H1 (cell line): ENCODE data around the gene POLR3K. TPM values are rescaled to one million over a fixed set of nuclear protein-coding genes. Genes with fewer than 3 reads are reported as not detected.

Experiments
- ASH2L ChIP-seq: fragments of 200-600, 300-600 bp; sonication (generic); IDR thresholded peaks from one replicate; pipeline ENCODE4 v1.7.1; 2017; ENCODE audit warnings: low read length
- ATF3 ChIP-seq: IDR thresholded peaks from 2 replicates; pipeline ENCODE4 v1.6.1; 2011; ENCODE audit warnings: low read depth, mild to moderate bottlenecking, low read length; ENCODE audit not compliant: insufficient read depth
- BCL11A ChIP-seq, 2 experiments: IDR thresholded peaks; one replicate each; pipeline ENCODE4 v1.6.1; 2011; ENCODE audit warnings: low read depth in 2 of 2, low read length in 2 of 2, mild to moderate bottlenecking in 2 of 2
- CHD2 ChIP-seq: IDR thresholded peaks from 2 replicates; pipeline ENCODE4 v1.6.1; 2012; ENCODE audit warnings: low read length, improper control_type of control experiment
- EZH2 ChIP-seq: fragments of 200-600 bp; sonication (generic); IDR thresholded peaks from 2 replicates; pipeline ENCODE4 v1.7.1; 2012; ENCODE audit warnings: low read depth, mild to moderate bottlenecking, moderate library complexity, low read length, inconsistent platforms; ENCODE audit not compliant: severe bottlenecking
- FOSL1 ChIP-seq: IDR thresholded peaks from 2 replicates; pipeline ENCODE4 v1.6.1; 2011; ENCODE audit warnings: mild to moderate bottlenecking, low read depth, low read length, moderate library complexity; ENCODE audit not compliant: insufficient read depth
- KDM1A ChIP-seq: fragments of 200-600, 300-600 bp; sonication (generic); IDR thresholded peaks from 2 replicates; pipeline ENCODE4 v1.7.1; 2016; ENCODE audit warnings: mild to moderate bottlenecking, low read length, borderline replicate concordance
- KDM4A ChIP-seq: IDR thresholded peaks from one replicate; pipeline ENCODE4 v1.7.1; 2012; ENCODE audit warnings: low read depth, mild to moderate bottlenecking, moderate library complexity, low read length, inconsistent platforms; ENCODE audit not compliant: severe bottlenecking
- POLR2A ChIP-seq, 2 experiments: IDR thresholded peaks; 1 replicate in 1 of 2; 2 replicates in 1 of 2; pipeline ENCODE4 v1.6.1; 2011; ENCODE audit warnings: low read depth in 2 of 2, low read length in 2 of 2, mild to moderate bottlenecking in 2 of 2; ENCODE audit errors: control extremely low read depth in 1 of 2
- SIN3A ChIP-seq, 2 experiments: IDR thresholded peaks in 1 of 2; conservative IDR thresholded peaks in 1 of 2; 2 replicates each; pipeline ENCODE4 v1.6.1; 2011 to 2012; ENCODE audit warnings: low read length in 2 of 2, improper control_type of control experiment in 1 of 2, low read depth in 1 of 2, mild to moderate bottlenecking in 1 of 2
- SIX5 ChIP-seq: IDR thresholded peaks from 2 replicates; pipeline ENCODE4 v1.6.1; 2011; ENCODE audit warnings: mild to moderate bottlenecking, low read depth, low read length
- SUZ12 ChIP-seq: fragments of 200-600 bp; sonication (generic); IDR thresholded peaks from 2 replicates; pipeline ENCODE4 v1.6.1; 2012; ENCODE audit warnings: mild to moderate bottlenecking, inconsistent platforms, low read length, moderate library complexity, mixed read lengths
- TAF1 ChIP-seq: IDR thresholded peaks from 2 replicates; pipeline ENCODE4 v1.6.1; 2011; ENCODE audit warnings: mild to moderate bottlenecking, low read depth, low read length
- polyA plus RNA-seq, 7 experiments: library from polyadenylated mRNA; depleted of rRNA in 3 of 7; stranded (reverse) in 5 of 7; unstranded in 2 of 7; fragments of >200 nt in 5 of 7; fragments of 200-250 nt in 2 of 7; gene quantifications; 1 replicate in 5 of 7; 2 replicates in 1 of 7; 4 replicates in 1 of 7; pipeline versions ENCODE4 v1.2.1 to v1.2.3, GENCODE V29; 2011 to 2013; ENCODE audit warnings: missing spikeins in 2 of 7, mixed read lengths in 2 of 7
- total RNA-seq: library from RNA; stranded (reverse); fragmentation: NEBNext Ultra II Directional; extraction: Animal tissue kit (Norgen Biotek cat#: 25700); gene quantifications from 2 replicates; pipeline ENCODE4 v1.2.1, GENCODE V29; 2021

POLR3K gene
- total and polyA plus RNA-seq, 2 of the 8 experiments (the other 6 are each of a cell fraction or from before 2014, with no cell fraction given): 45.4 to 80.5 TPM

- no peak for TF ChIP-seq KDM1A
- TF ChIP-seq POLR2A (IDR thresholded peaks at IDR 0.05; ENCODE audit: control extremely low read depth in 1 of 2, low read depth in 2 of 2, low read length in 2 of 2): peak in 1 of 2 experiments; percentile 65; a peak in 1 of 3 replicates
- no peak for TF ChIP-seq BCL11A (IDR thresholded peaks at IDR 0.05; ENCODE audit: low read depth in 2 of 2, low read length in 2 of 2)
- no peak for TF ChIP-seq FOSL1
- TF ChIP-seq KDM4A: peak; percentile 19
- no peak for TF ChIP-seq EZH2
- TF ChIP-seq SIX5: no peak
- TF ChIP-seq SIN3A (conservative IDR thresholded peaks at IDR 0.05 in 1 of 2, IDR thresholded peaks at IDR 0.05 in 1 of 2; ENCODE audit: low read depth in 1 of 2, low read length in 2 of 2): peak; percentile 45 to 77; a peak in 3 of 4 replicates
- TF ChIP-seq CHD2: 0 out of 2 replicates have a peak, but pooled peaks have one; percentile 14
- TF ChIP-seq ASH2L: peak; percentile 39
- TF ChIP-seq TAF1: peak; percentile 69; the same call in 1 of the 2 replicates
- no peak for TF ChIP-seq SUZ12
- TF ChIP-seq ATF3: no peak
- TF ChIP-seq, all 59 proteins: peak for 10
These were observed 18.4 kb upstream of the POLR3K start (continued) for GRCh38 chr16:71540-72401.
